DMS53 (cell line): Measurements from ENCODE around the gene COG2.
"Not testable (repeated sequence)": the region's sequence is repeated elsewhere in the genome, so short reads cannot be mapped to it uniquely, and the experiment has no call there.

Source experiments
- DNase-seq: peaks from one replicate; lab custom pipeline; 2025; lab: John Stamatoyannopoulos, UW

Gene COG2

GRCh38 chr1:230715510-230715909 lies 73.2 kb downstream of the COG2 start:
- peak; percentile 54 for DNase-seq

- DNase-seq = not testable (repeated sequence)
These were observed 74.2 kb downstream of the COG2 start for GRCh38 chr1:230716453-230716852.

GRCh38 chr1:230717251-230717650 lies 75.0 kb downstream of the COG2 start:
- peak; percentile 25 for DNase-seq

GRCh38 chr1:230721849-230722522 lies 79.7 kb downstream of the COG2 start:
- not testable (repeated sequence) for DNase-seq

- no peak for DNase-seq
These were observed 83.2 kb downstream of the COG2 start for GRCh38 chr1:230725256-230726012.

DNA sequence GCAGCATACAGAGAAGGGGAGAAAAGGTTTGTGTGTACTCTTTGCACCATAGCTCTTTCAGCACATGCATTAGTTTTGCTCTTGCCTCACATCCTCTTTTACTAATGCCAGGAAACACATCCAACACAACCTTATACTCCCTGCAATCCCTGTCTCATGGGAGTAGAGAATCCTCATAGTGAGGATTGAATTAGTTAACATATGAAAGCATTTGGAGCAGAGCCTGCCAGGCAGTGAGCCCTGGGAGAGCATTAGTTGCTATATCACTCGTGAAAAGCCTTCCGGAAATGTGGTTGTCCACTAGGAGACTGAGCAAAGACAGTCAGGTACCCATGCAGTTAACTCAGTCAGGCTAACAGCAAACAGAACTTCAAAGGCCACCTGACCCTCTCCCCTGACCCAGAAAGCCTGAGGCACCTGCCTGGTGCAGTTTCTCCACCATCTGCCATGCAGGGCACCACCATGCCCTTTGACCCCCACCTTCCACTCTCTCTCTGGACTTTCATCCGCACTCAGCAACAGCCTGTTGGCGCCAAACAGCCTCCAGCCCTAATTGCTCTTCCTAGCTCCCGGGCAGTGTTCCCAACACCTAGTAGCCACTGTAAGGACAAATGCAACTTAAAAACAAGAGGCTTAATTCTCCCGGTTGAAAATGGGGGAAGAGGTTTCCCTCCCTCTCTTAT lies 86.6 kb downstream of the COG2 start:
- peak; percentile 91 for DNase-seq

- DNase-seq = peak; percentile 87
These were observed 88.7 kb downstream of the COG2 start for GRCh38 chr1:230730977-230731376.

GRCh38 chr1:230735447-230735846 lies 93.2 kb downstream of the COG2 start:
- DNase-seq = peak; percentile 98

- DNase-seq = no peak
These were observed 95.5 kb downstream of the COG2 start for GRCh38 chr1:230737622-230738262.

GRCh38 chr1:230739564-230740290 lies 97.4 kb downstream of the COG2 start:
- DNase-seq = no peak
